ENCODE results near the gene ADAMTS6. TPM values are rescaled to one million over a fixed set of nuclear protein-coding genes. Genes with fewer than 3 reads are reported as not detected.

Gene ADAMTS6
- total RNA-seq, 6 experiments from 2014 or later: 23.1 to 29.9 (median 28.3) TPM

- H3K27ac Mint-ChIP-seq: no peak overlapping the region
- H3K4me3 Mint-ChIP-seq: no peak overlapping the region
- TF ChIP-seq, protein P1, sequence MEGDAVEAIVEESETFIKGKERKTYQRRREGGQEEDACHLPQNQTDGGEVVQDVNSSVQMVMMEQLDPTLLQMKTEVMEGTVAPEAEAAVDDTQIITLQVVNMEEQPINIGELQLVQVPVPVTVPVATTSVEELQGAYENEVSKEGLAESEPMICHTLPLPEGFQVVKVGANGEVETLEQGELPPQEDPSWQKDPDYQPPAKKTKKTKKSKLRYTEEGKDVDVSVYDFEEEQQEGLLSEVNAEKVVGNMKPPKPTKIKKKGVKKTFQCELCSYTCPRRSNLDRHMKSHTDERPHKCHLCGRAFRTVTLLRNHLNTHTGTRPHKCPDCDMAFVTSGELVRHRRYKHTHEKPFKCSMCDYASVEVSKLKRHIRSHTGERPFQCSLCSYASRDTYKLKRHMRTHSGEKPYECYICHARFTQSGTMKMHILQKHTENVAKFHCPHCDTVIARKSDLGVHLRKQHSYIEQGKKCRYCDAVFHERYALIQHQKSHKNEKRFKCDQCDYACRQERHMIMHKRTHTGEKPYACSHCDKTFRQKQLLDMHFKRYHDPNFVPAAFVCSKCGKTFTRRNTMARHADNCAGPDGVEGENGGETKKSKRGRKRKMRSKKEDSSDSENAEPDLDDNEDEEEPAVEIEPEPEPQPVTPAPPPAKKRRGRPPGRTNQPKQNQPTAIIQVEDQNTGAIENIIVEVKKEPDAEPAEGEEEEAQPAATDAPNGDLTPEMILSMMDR (IDR thresholded peaks at IDR 0.05): no peak
- no peak for DNase-seq
- H3K27me3 Mint-ChIP-seq (ENCODE audit: insufficient read depth): no peaks in the 10 kb centered on the region
- peaks cover 9% of the 10 kb centered on the region for H3K4me1 Mint-ChIP-seq (ENCODE audit: low read depth)
- peaks cover 25% of the 10 kb centered on the region for H3K36me3 Mint-ChIP-seq (ENCODE audit: low read depth)
- H3K9me3 Mint-ChIP-seq: no peaks in the 10 kb centered on the region
These were observed 237.7 kb downstream of the ADAMTS6 start for GRCh38 chr5:65244031-65244430.

- H3K4me3 Mint-ChIP-seq: no peak overlapping the region
- DNase-seq: no peak
- peaks cover 32% of the 10 kb centered on the region for H3K36me3 Mint-ChIP-seq (ENCODE audit: low read depth)
- TF ChIP-seq, protein P1 (IDR thresholded peaks at IDR 0.05): no peak
- no peaks in the 10 kb centered on the region for H3K9me3 Mint-ChIP-seq
- no peaks in the 10 kb centered on the region for H3K27me3 Mint-ChIP-seq (ENCODE audit: insufficient read depth)
- H3K27ac Mint-ChIP-seq: no peak overlapping the region
- peaks cover 8% of the 10 kb centered on the region for H3K4me1 Mint-ChIP-seq (ENCODE audit: low read depth)
These were observed 238.6 kb downstream of the ADAMTS6 start for GRCh38 chr5:65243161-65243560.

DNA sequence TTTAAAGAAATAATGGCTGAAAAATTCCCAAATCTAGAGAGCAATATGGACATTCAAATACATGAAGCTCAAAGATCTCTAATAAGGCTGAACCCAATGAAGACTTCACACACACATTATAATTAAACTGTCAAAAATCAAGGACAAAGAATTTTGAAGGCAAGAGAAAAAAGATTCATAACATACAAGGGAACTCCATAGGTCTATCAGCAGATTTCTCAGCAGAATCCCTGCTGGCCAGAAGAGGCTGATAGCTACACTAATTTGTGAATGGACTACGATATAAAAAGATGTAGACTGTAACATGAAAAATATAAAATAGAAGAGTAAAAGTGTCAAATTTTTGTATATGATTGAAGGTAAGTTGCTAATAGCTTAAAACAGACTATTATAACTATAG is 251.9 kb downstream of the ADAMTS6 start:
- H3K27ac Mint-ChIP-seq: no peak overlapping the region
- DNase-seq: no peak
- H3K4me3 Mint-ChIP-seq: no peak overlapping the region
- H3K27me3 Mint-ChIP-seq (ENCODE audit: insufficient read depth): peaks cover 3% of the 10 kb centered on the region; the same call in 1 of the 2 replicates
- H3K9me3 Mint-ChIP-seq: peaks cover 31% of the 10 kb centered on the region
- no peaks in the 10 kb centered on the region; the same call in 1 of the 2 replicates for H3K4me1 Mint-ChIP-seq (ENCODE audit: low read depth)
- TF ChIP-seq, protein P1 (IDR thresholded peaks at IDR 0.05): no peak
- H3K36me3 Mint-ChIP-seq (ENCODE audit: low read depth): peaks cover 71% of the 10 kb centered on the region

- peaks cover 1% of the 10 kb centered on the region for H3K27me3 Mint-ChIP-seq (ENCODE audit: insufficient read depth)
- DNase-seq: peak; percentile 22
- TF ChIP-seq, protein P1 (IDR thresholded peaks at IDR 0.05): peak; percentile 79
- H3K4me1 Mint-ChIP-seq (ENCODE audit: low read depth): peaks cover 53% of the 10 kb centered on the region
- no peak overlapping the region for H3K4me3 Mint-ChIP-seq
- H3K9me3 Mint-ChIP-seq: no peaks in the 10 kb centered on the region
- no peak overlapping the region for H3K27ac Mint-ChIP-seq
- H3K36me3 Mint-ChIP-seq (ENCODE audit: low read depth): peaks cover 63% of the 10 kb centered on the region
These were observed 267.7 kb downstream of the ADAMTS6 start for GRCh38 chr5:65213921-65214525.

DNA sequence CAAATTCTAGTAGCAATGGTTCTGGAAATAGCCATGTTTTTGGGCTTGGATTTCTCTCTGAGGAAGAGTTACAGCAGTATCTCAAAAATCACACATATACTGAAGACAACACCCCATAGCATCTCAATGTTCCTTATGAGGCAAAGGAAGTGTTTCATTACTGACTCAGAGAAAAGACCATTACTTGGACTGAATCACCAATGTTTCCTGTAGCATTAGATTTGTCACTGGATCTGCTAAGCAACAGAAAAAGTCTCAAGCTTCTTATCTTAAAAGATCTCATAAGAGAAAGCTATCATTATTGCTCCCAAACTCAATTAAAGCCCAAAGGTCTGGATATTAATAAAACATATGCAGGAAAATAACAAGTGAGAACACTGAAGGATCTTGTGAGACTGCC is 272.4 kb downstream of the ADAMTS6 start:
- Mint-ChIP-seq H3K4me3 (peak overlapping the region; percentile 5; the same call in 1 of the 2 replicates), H3K4me1 (ENCODE audit: low read depth) (peaks cover 72% of the 10 kb centered on the region), H3K27me3 (ENCODE audit: insufficient read depth) (peaks cover 1% of the 10 kb centered on the region; the same call in 1 of the 2 replicates), H3K27ac (peak overlapping the region; percentile 94), H3K9me3 (no peaks in the 10 kb centered on the region), H3K36me3 (ENCODE audit: low read depth) (peaks cover 64% of the 10 kb centered on the region)
- TF ChIP-seq, protein P1 (IDR thresholded peaks at IDR 0.05): no peak
- DNase-seq: peak; percentile 94

Measured in HFFc6 (cell line).